H1 (cell line): ENCODE data around the gene MAPK8IP1. TPM values are rescaled to one million over a fixed set of nuclear protein-coding genes. Genes with fewer than 3 reads are reported as not detected.

Experiments used
- CBX5 ChIP-seq: fragments of 300-800, 300-1000 bp; sonication (generic); IDR thresholded peaks from 2 replicates; pipeline ENCODE4 v1.7.1; 2016; ENCODE audit warnings: antibody characterized with exemption, low read length, low read depth
- EZH2 ChIP-seq: fragments of 200-600 bp; sonication (generic); IDR thresholded peaks from 2 replicates; pipeline ENCODE4 v1.7.1; 2012; ENCODE audit warnings: low read depth, mild to moderate bottlenecking, moderate library complexity, low read length, inconsistent platforms; ENCODE audit not compliant: severe bottlenecking
- KDM1A ChIP-seq: fragments of 200-600, 300-600 bp; sonication (generic); IDR thresholded peaks from 2 replicates; pipeline ENCODE4 v1.7.1; 2016; ENCODE audit warnings: mild to moderate bottlenecking, low read length, borderline replicate concordance
- POLR2A ChIP-seq, 2 experiments: IDR thresholded peaks; 1 replicate in 1 of 2; 2 replicates in 1 of 2; pipeline ENCODE4 v1.6.1; 2011; ENCODE audit warnings: low read depth in 2 of 2, low read length in 2 of 2, mild to moderate bottlenecking in 2 of 2; ENCODE audit errors: control extremely low read depth in 1 of 2
- RNF2 ChIP-seq: fragments of 200-900, 300-1000 bp; sonication (generic); IDR thresholded peaks from 2 replicates; pipeline ENCODE4 v1.7.1; 2016; ENCODE audit warnings: borderline replicate concordance, low read depth, mild to moderate bottlenecking, antibody characterized with exemption, low read length; ENCODE audit not compliant: poor library complexity, severe bottlenecking; ENCODE audit errors: missing control alignments
- TAF7 ChIP-seq: optimal IDR thresholded peaks from 2 replicates; pipeline ENCODE3; 2011; ENCODE audit warnings: low read depth, mild to moderate bottlenecking, inconsistent platforms, low read length, moderate library complexity, borderline replicate concordance
- polyA plus RNA-seq, 7 experiments: library from polyadenylated mRNA; depleted of rRNA in 3 of 7; stranded (reverse) in 5 of 7; unstranded in 2 of 7; fragments of >200 nt in 5 of 7; fragments of 200-250 nt in 2 of 7; gene quantifications; 1 replicate in 5 of 7; 2 replicates in 1 of 7; 4 replicates in 1 of 7; pipeline versions ENCODE4 v1.2.1 to v1.2.3, GENCODE V29; 2011 to 2013; ENCODE audit warnings: missing spikeins in 2 of 7, mixed read lengths in 2 of 7
- total RNA-seq: library from RNA; stranded (reverse); fragmentation: NEBNext Ultra II Directional; extraction: Animal tissue kit (Norgen Biotek cat#: 25700); gene quantifications from 2 replicates; pipeline ENCODE4 v1.2.1, GENCODE V29; 2021

The MAPK8IP1 gene
- total and polyA plus RNA-seq, 2 of the 8 experiments (the other 6 are each of a cell fraction or from before 2014, with no cell fraction given) = 32.4 to 40.1 TPM

DNA sequence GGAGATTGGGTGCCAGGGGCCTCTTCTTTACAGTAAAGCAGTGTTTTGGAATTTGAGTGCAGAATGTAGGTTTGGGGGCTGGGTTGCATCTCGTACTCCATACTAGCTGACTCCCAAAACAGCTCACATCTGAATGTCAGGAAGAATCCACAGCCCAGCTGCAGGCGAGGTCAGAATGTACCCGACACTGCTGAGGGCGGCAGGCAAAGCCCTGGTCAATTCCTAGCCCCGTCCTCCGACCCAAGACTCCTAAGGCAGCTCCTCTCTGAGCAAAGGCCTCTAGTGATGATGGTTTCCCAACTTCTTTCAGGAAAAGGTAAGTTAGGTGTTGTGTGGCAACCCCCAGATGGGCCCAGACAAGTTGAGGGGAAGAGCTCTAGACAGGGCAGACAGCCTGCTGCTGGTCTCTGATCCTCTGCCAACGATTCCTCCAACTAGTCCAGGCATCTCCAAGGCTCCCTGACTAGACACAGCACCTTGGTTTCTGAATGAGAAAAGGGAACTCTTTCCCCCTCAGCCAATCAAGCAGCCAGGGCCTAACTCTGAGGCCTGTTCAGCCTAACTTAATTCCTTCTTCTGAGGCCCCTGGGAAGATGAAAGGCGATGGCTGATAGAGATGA lies 45.6 kb downstream of the MAPK8IP1 start (continued):
- TF ChIP-seq EZH2 = no peak
- TF ChIP-seq KDM1A = no peak
- no peak for TF ChIP-seq POLR2A (IDR thresholded peaks at IDR 0.05; ENCODE audit: control extremely low read depth in 1 of 2, low read depth in 2 of 2, low read length in 2 of 2)
- no peak for TF ChIP-seq CBX5
- no peak for TF ChIP-seq RNF2
- no peak for TF ChIP-seq TAF7
- TF ChIP-seq, all 59 proteins: peak for 0
